HG03571 (cell line): ENCODE data around the gene DNM2.
A peak's percentile ranks its signal among the peaks of the same experiment; 100 is the strongest.

Experiments used
- ATAC-seq: cut with Tn5 transposase; IDR thresholded peaks from one replicate; pipeline ENCODE4 v1.9.1; 2021; ENCODE audit not compliant: unreplicated experiment

DNM2 gene

DNA sequence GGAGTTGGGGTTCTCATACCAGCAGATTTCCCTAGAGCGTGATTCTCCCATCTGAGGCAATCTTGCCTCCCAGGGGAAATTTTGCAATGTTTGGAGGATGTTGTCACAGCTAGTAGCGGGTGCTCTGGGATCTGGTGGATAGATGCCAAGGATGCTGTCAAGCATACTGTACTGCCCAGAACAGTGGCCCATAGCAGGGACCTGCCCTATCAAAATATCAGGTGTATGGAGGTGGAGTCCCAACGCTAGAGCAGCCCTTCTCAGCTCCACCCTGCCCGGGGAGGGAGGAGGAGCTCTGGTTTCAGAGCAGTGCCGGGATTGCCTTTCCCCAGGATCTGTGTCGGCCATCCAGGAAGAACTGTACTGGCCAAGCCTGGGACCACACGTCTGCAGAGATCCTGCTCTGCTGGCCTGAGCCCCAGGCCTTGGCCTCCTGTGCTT lies 27.5 kb upstream of the DNM2 start:
- no peak for ATAC-seq

DNA sequence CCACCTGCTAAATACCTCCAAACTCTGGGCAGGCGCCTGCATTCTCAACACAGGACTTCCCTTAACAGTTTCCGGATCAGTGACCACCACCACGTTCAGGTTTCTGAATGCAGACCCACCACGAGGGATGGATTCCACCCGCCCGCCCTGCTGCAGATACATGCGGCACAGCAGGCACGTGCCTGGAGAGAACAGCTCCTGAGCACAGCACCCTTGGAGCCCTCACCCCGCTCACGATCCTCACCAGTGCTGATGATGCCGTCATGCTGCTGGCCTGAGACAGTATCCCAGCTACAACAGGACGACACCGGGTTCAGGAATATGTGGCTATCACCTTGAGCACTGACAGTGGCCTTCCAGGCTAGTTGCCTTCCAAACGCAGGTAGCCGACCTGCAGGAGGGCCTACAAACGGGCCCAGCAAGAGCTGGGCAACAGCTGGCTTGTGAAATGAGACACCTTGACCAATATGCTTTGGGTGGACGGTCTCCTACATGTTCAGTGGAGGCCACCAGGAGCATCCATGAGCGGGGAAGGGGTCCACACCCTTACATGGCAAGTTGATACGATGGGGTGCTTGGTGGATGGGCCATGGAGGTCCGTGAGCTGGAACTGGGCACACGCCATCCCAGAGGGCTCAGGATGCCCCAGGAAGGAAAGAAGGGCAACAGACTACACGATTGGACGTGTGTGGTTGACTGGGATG lies 26.5 kb upstream of the DNM2 start:
- ATAC-seq: no peak

GRCh38 chr19:10691883-10692282 lies 26.0 kb upstream of the DNM2 start:
- no peak for ATAC-seq

GRCh38 chr19:10692673-10693264 lies 25.1 kb upstream of the DNM2 start:
- ATAC-seq: no peak

DNA sequence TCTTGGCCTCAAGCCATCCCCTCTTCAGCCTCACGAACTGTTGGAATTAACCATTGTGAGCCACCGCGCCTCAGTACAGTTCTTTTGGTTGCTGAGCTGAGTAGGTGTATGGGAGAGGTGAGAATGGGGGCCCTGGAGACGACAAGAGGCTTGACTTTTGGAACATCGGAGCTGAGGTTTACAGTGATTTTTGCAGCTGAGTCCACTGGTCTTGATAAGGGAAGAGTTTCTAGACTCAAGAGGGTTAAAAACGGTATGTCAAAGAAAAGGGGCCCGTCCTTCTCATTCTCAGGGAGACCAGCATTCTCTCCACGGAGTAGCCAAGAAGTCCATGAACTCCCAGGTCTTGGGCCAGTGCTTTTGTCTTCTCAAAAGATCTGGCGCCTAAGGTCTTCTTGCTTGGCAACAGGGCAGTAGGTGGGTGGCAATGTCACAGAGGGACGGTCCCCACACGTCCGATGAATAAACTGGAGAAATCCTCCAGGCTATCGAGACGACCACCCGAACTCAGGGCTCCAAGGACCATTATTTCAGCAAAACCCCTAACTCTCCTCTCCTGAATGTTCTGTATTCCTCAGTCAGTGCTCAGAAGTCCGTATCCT lies 23.1 kb upstream of the DNM2 start:
- ATAC-seq: no peak

- no peak for ATAC-seq
Observed at GRCh38 chr19:10695401-10696398, 22.2 kb upstream of the DNM2 start.

DNA sequence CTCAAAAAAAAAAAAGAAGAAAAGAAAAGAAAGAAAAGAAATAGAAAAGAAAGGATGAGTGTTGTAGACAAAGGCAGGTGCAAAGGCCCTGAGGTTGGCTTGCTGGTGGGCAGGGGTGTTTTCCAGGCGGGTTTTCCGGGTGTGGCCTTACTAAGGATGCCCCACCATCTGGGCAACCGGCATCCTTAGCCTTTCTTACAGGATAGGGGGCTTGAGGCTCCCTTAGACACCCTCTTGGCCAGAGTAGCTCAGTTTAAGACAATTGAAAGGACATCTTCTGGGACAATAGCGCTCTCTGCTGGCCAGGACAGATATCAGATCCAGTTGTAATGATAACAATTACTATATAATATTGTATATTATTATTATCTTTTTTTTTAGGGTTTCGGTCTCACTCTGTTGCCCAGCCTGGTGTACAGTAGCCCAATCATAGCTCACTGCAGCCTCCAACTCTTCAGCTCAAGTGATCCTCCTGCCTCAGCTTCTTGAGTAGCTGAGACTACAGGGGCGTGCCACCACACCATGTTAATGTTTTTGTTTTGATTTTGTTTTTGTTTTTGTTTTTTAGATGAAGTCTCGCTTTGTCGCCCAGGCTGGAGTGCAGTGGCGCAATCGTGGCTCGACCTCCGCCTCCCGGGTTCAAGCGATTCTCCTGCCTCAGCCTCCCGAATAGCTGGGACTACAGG lies 18.1 kb upstream of the DNM2 start:
- ATAC-seq: no peak

DNA sequence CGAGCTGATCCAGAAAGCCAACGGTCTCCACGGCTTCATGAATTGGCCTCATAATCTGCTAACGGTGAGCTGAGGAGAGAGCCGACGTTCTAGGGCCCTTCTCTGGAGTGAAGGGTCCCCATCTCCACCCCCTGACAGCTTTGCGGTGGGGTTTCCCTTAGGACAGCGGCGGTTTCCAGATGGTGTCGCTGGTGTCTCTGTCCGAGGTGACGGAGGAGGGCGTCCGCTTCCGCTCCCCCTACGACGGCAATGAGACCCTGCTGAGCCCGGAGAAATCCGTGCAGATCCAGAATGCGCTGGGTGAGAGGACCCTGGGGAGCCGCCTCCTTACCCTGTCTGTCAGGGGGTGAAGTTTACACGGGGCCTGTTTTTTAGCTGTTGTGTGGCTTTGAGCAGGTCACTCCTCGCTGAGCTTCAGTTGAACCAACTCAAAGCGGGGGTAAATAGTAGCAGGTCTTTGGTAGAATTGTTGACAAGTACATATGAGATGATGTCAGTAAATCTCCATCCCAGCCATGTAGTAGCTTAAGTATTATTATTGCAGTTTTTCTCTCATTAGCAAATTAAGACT lies 15.8 kb upstream of the DNM2 start:
- ATAC-seq: peak; percentile 33

DNA sequence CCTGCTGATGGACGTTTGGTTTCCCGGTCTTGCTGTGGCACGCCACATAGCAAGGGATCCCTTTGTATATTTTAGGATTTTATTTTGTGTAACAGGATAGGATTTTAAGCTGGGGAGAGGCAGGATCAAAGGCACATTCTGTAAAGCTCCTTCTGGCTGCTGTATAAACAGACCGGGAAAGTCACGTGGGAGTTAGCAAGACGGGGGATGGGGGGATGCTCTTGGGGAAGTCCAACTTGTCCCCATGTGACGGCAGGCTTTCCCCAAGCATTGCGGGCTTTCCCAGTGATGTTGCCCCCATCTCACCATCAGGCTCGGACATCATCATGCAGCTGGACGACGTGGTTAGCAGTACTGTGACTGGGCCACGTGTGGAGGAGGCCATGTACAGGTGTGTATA lies 10.9 kb upstream of the DNM2 start:
- ATAC-seq: no peak

GRCh38 chr19:10707440-10707839 lies 10.4 kb upstream of the DNM2 start:
- ATAC-seq: no peak

DNA sequence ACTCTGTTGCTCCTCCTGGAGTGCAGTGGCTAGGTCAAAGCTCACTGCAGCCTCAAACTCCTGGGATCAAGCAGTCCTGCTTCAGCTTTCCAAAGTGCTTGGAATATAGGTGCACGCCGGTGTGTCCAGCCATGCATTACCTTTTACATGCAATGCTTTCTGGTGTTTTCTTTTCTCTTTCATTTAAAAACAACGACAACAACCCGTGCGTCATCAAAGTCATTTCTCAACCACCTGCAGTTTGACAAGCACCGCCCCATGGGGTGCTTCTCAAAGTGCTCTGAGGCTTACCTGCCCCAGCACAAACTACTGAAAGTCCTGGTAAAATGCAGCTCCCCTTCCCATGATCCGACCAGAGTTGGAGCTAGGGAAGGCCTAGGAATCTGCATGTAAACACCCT lies 9.6 kb upstream of the DNM2 start:
- ATAC-seq: no peak

- no peak for ATAC-seq
Observed at GRCh38 chr19:10712045-10712444, 5.8 kb upstream of the DNM2 start.

DNA sequence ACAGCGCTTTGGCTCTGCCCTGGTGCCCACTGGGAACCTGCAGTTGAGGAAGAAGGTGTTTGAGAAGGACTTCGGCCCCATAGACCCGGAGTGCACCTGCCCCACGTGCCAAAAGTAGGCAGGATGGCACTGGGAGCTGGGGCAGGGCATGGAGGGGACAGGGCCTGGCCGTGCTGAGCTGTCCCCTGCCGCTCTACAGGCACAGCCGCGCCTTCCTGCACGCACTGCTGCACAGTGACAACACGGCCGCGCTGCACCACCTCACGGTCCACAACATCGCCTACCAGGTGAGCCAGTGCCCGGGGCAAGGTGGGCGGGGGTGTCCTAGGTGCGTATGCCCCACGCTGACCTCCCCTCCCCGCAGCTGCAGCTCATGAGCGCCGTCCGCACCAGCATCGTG lies 5.1 kb upstream of the DNM2 start:
- ATAC-seq: no peak

DNA sequence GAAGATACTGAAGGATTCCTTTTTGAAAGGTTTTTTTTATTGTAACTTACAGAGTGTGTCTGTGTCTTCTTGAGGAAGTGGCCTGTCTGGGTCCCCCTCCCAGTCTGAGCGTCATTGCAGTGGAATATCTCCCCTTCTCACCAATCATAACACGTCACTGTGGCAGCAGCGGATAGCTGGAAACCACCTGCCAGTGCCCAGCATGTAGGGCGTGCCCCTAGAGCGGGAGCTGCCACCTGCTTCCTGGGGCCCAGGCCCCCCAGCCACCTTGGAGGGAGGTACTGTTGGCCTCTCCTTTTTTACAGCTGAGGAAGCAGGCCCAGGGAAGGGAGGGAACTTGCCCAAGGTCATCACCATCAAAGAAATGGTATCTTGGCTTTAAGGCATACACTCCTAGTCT lies 4.6 kb upstream of the DNM2 start:
- no peak for ATAC-seq

GRCh38 chr19:10717054-10717355 lies 874 bp upstream of the DNM2 start:
- ATAC-seq: no peak

DNA sequence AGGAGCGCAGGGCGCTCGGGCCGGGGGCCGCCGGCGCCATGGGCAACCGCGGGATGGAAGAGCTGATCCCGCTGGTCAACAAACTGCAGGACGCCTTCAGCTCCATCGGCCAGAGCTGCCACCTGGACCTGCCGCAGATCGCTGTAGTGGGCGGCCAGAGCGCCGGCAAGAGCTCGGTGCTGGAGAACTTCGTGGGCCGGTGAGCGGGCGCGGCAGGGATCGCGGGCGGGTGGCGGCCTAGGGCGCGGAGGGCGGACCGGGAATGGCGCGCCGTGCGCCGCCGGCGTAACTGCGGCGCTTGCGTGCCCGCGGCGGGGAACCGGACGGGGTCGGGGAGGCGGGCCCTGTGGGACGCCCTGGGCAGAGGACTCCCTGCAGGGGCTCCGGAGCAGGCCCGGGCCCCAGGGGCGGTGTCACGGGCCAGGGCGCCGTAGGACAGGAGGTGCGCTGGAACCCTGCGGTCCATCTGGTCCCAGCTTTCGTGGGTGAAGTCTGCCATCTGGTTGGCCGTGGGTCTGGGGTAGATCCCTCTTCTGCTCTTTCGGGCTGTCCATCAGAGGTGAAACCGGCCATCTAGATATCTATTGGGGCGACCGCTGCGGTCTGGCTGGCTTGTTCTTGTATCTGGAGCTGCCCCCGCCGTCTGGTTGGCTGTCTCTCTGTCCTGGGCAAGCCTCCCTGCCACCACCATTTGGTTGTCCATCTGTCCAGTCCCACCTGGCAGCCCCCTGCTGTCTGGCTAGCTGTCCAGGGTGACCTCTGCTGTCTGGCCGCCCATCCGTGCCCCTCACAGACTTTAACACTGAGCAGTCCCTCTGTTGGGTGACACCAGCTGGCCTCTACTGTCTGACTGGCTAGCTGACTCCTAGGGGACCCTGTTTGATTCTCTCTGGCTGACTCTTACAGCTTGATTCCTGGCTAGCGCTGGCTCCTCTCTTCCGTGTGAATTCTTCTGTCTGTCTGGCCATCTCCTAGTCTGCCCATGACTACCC lies 622 bp downstream of the DNM2 start:
- ATAC-seq: peak; percentile 16

DNA sequence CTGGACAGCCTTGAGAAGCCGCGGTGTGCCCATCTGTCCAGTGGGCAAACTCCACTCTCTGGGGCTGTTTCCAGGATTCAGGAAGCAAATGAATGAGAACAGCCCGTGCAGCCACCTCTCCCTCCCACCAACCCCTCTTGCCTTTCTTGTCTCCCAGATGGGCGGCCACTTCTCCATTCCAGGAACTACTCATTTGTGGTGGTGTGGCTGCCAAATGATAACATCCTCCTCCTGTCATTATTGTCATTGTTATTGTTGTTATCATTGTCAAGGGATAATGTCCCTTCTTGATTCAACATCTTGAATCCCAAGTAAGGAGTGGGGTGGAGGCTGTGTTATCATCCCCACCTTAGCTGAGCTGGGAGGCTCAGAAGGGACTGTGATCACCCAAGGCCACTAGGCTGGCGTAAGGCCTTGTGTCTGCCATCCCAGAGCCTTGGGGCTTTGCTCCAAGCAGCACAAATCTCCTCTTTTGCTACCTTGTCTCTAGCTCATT lies 1.6 kb downstream of the DNM2 start:
- no peak for ATAC-seq

GRCh38 chr19:10720607-10721125 lies 2.8 kb downstream of the DNM2 start:
- ATAC-seq: no peak

- no peak for ATAC-seq
Observed at GRCh38 chr19:10723591-10723990, 5.7 kb downstream of the DNM2 start.
